Lower leg skin (tissue), 3 donors: Measurements from ENCODE around the gene DLGAP1.

Source experiments
- CTCF ChIP-seq, 3 donors: fragments of 450-650 bp; IDR thresholded peaks; one replicate each; pipeline ENCODE4 v1.5.1; 2016; ENCODE audit warnings: antibody characterized with exemption in 3 of 3, mild to moderate bottlenecking in 3 of 3, moderate library complexity in 2 of 3
- POLR2A ChIP-seq, 2 donors: fragments of 450-650 bp; IDR thresholded peaks; one replicate each; pipeline ENCODE4 v1.6.1; 2016 to 2017; ENCODE audit warnings: antibody characterized with exemption in 2 of 2, mild to moderate bottlenecking in 1 of 2, moderate library complexity in 1 of 2

- TF ChIP-seq CTCF (IDR thresholded peaks at IDR 0.05), result no peak
- no peak for TF ChIP-seq POLR2A (IDR thresholded peaks at IDR 0.05)
Observed at GRCh38 chr18:3878401-3878800, 576.7 kb downstream of the DLGAP1 start.
